BJ (cell line): ENCODE data around the gene SMTNL2. TPM values are rescaled to one million over a fixed set of nuclear protein-coding genes. Genes with fewer than 3 reads are reported as not detected.

Experiments used
- CTCF ChIA-PET: fragments of 350-600 bp; formaldehyde crosslinking; extraction: SDS; loops from one replicate; lab custom pipeline; 2021; ENCODE audit warnings: antibody characterized with exemption, inconsistent platforms; lab: Yijun Ruan, JAX
- POLR2A ChIA-PET: fragments of 300-600 bp; sonication (Branson Sonifier 250); formaldehyde crosslinking; extraction: SDS; loops from one replicate; lab custom pipeline; 2021; ENCODE audit warnings: antibody characterized with exemption; lab: Charles Lee
- DNase-seq: peaks from one replicate; pipeline ENCODE4 v3.0.0-alpha.2; 2011; ENCODE audit warnings: low read depth
- H3K27me3 ChIP-seq: 2 replicates; pipeline ENCODE4 v1.6.0; 2011; ENCODE audit warnings: low read length; ENCODE audit not compliant: control insufficient read depth, insufficient read depth
- H3K36me3 ChIP-seq: 2 replicates; pipeline ENCODE4 v1.5.1; 2011; ENCODE audit warnings: low read length; ENCODE audit not compliant: control insufficient read depth, insufficient read depth
- H3K4me3 ChIP-seq: 2 replicates; pipeline ENCODE4 v1.5.1; 2011; ENCODE audit warnings: low read depth, mild to moderate bottlenecking, control low read depth, low read length
- CTCF ChIP-seq: IDR thresholded peaks from 2 replicates; pipeline ENCODE4 v1.5.1; 2011; ENCODE audit warnings: low read depth, mild to moderate bottlenecking, control low read depth, inconsistent platforms, low read length, moderate library complexity; ENCODE audit not compliant: insufficient read depth
- polyA plus RNA-seq: library from polyadenylated mRNA; depleted of rRNA; stranded (reverse); fragments of >200 nt; gene quantifications from 2 replicates; pipeline ENCODE4 v1.2.3, GENCODE V29; 2011

SMTNL2 gene
- polyA plus RNA-seq, 1 experiment = not detected

- no peak overlapping the region for H3K4me3 ChIP-seq
- CTCF ChIA-PET = interaction anchor here (1.0 to 2.6 kb wide), 2 partner anchors 64 to 327 kb away, joined by 3 to 11 read pairs; no protein-coding TSS in a partner anchor
- POLR2A ChIA-PET = no interaction called here
- no peaks in the 10 kb centered on the region for H3K36me3 ChIP-seq
- DNase-seq = no peak
- no peak for TF ChIP-seq CTCF
- peaks cover 5% of the 10 kb centered on the region for H3K27me3 ChIP-seq
Measured at GRCh38 chr17:4562015-4562969, 22.0 kb upstream of the SMTNL2 start.

- Histone ChIP-seq H3K36me3 (no peaks in the 10 kb centered on the region), H3K4me3 (no peak overlapping the region), H3K27me3 (peaks cover 7% of the 10 kb centered on the region; the same call in 1 of the 2 replicates)
- no peak for DNase-seq
- TF ChIP-seq CTCF = peak; percentile 94
- ChIA-PET CTCF (interaction anchor here (0.5 to 6.7 kb wide), 22 partner anchors 9 to 335 kb away, joined by 3 to 122 read pairs (median 7); partner anchors contain the start of genes C17orf107 and MYBBP1A), POLR2A (no interaction called here)
Measured at GRCh38 chr17:4565209-4566141, 18.9 kb upstream of the SMTNL2 start.

- Histone ChIP-seq H3K36me3 (no peaks in the 10 kb centered on the region), H3K27me3 (peaks cover 9% of the 10 kb centered on the region), H3K4me3 (no peak overlapping the region)
- TF ChIP-seq CTCF = peak; percentile 76
- ChIA-PET CTCF (interaction anchor here (0.7 to 6.7 kb wide), 32 partner anchors 10 to 334 kb away, joined by 3 to 122 read pairs (median 5); partner anchors contain the start of genes C17orf107, MYBBP1A and SMTNL2), POLR2A (interaction anchor here (0.6 kb wide), 1 partner anchor 12 kb away, joined by 3 read pairs; the partner anchor contains the start of gene MYBBP1A)
- no peak for DNase-seq
Measured at GRCh38 chr17:4566785-4567184, 17.5 kb upstream of the SMTNL2 start.

DNA sequence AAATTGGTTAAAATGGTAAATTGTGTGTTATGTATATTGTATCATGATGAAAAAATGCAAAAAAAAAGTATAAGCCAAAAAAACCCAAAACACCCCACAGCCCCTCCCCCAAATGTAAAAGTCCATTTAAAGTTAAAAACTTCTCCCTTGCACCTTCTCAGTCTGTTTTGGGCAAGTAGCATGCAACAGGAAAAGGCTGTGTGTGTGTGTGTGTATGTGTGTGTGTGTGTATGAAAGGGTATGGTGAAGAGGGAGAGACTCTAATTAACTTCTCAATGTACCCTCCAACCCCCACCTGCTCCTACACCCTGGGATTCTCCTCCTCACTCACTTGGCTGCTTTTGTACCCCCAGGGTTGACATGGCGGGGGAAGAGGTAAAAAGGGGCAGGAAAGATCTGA is 14.7 kb upstream of the SMTNL2 start:
- CTCF ChIA-PET = interaction anchor here (0.6 to 6.7 kb wide), 3 partner anchors 55 to 1667 kb away, joined by 3 to 122 read pairs (median 3); no protein-coding TSS in a partner anchor
- POLR2A ChIA-PET = no interaction called here
- no peak for TF ChIP-seq CTCF
- Histone ChIP-seq H3K4me3 (no peak overlapping the region), H3K27me3 (peaks cover 11% of the 10 kb centered on the region), H3K36me3 (no peaks in the 10 kb centered on the region)
- DNase-seq = no peak
